Stimulated activated CD8-positive, alpha-beta memory T cell treated with anti-CD3 and anti-CD28 coated beads, Interleukin-15, amount 100 ng/mL, for 4 hours (primary cell): ENCODE measurements around the gene KAT2B.
"Not testable (repeated sequence)": the region's sequence is repeated elsewhere in the genome, so short reads cannot be mapped to it uniquely, and the experiment has no call there.

Experiments used
- DNase-seq, 2 donors: peaks; one replicate each; pipeline ENCODE4 v3.0.0-alpha.2; 2020; ENCODE audit warnings: low read depth in 2 of 2

The KAT2B gene

DNA sequence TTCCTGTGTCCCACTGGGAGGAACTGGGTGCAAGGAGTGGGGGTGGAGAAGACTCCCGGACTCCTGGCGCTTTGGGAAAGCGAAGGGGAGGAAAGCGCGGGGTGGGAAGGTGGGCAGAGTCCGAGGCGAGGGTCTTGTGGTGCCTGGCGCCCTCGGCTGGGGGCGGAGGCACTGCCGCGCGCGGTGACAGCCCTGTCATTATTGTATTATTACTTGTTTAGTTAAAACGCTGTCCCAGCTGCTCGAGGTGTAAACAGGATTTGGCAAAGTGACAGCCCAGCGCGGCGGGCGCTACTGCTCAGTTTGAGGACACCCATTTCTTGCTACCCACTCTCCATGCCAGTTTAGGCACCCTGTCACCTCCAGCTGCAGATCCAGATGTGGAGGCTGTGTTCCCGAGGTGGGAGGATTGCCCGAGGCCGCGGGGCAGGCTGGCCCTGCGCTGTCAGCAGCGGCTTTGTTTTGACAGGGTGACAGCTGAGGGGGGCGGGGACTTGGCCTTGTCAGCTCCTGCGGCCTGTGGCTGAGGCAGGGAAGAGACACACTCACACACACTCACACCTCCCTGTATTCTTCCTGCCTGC is 1.0 kb downstream of the KAT2B start:
- DNase-seq: peak; percentile 49 to 50

DNA sequence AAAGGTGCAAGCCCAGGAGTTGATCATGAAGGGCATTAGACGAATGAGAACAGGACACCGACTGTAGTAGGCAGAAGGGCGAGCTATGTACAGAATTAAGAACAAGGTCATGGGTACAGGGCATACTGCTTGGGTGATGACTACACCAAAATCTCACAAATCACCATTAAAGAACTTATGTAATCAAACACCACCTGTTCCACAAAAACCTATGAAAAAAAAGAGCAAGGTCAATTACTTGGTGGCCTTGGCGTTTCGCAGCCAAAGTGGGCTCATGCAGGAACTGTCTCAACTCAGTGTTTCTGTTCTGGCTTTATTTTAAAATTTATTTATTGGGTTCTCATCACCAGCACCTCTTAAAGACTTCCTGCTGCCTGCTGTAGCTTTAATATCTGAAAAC is 2.1 kb downstream of the KAT2B start:
- DNase-seq: no peak

DNA sequence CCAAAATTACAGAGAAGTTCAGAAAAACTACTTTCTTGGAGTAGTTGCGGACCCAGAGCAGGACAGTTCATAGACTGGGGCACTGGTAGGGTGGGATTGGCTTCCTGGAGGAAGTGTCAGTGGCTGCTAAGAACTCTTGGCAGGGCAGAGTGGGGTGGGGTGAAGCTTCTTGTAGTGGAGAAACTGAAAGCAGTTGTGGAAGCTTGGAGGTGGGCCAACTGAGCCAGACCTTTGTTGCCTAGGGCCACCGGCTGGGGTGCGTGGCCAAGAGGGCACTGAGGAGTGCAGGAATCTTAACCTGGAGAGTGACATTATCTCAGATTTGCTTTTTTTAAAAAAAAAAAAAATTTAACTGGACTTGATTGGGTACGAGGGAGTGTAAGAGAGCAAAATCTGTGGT is 3.1 kb downstream of the KAT2B start:
- peak; percentile 11 to 24 for DNase-seq

DNA sequence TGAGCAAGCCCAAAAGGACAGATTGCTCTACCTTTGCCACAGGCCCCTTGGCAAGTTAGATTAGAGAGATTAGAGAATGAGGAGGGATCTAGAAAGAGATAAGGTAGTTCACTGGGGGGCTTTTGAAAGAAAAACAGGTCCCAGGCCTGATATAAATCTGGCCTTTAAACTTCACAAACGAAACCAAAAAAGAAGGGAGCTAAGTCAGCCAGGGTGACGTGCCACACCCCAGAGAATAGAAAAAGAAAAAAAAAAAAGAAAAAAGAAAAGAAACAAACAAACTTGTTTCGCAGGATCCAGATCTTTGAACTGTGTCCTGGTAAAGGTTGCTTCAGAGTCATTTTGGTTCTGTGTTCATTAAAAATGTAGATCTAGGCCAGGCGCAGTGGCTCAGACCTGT is 3.6 kb downstream of the KAT2B start:
- DNase-seq: no peak

DNA sequence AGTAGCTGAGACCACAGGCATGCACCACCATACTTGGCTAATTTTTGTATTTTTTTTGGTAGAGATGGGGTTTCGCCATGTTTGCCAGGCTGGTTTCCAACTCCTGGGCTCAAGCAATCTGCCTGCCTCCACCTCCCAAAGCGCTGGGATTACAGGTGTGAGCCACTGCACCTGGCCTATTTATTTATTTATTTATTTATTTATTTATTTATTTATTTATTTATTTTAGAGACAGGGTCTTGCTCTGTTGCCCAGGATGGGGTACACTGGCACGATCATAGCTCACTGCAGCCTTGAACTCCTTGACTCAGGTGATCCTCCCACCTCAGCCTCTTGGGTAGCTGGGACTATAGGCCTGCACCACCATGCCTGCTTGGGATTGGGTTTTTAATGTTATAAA is 4.9 kb downstream of the KAT2B start:
- DNase-seq: not testable (repeated sequence)

DNA sequence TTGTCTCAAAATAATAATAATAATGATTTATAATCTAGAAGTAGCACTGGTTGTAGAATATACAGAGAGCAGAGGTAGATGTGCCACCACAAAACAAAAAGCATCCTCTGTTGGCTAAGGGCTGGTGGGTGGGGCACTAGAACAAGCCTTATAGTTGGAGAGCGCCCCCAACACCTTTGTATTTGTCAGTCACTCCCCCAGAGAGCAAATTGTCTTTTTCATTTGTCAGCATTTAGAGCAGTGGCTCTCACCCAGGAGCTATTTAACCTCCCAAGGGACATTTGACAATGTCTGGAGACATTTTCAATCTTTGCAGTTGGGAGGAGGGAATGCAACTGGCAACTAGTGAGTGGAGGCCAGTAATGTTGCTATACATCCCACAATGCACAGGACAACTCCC is 6.3 kb downstream of the KAT2B start:
- no peak for DNase-seq

DNA sequence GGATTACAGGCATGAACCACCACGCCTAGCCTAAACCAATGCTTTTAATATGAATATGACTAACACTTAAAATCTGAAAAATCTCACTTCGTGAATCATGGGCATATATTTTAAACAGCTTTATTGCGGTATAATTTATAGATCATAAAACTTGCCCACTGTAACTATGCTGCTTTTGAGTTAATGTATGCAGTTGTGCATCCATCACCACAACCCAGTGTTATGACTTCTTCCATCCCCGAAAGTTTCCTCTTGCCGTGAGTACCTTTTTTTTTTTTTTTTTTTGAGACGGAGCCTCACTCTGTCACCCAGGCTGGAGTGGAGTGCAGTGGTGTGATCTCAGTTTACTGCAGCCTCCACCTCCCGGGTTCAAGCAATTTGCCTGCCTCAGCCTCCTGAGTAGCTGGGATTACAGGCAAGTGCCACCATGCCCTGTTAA is 7.1 kb downstream of the KAT2B start:
- no peak for DNase-seq

DNA sequence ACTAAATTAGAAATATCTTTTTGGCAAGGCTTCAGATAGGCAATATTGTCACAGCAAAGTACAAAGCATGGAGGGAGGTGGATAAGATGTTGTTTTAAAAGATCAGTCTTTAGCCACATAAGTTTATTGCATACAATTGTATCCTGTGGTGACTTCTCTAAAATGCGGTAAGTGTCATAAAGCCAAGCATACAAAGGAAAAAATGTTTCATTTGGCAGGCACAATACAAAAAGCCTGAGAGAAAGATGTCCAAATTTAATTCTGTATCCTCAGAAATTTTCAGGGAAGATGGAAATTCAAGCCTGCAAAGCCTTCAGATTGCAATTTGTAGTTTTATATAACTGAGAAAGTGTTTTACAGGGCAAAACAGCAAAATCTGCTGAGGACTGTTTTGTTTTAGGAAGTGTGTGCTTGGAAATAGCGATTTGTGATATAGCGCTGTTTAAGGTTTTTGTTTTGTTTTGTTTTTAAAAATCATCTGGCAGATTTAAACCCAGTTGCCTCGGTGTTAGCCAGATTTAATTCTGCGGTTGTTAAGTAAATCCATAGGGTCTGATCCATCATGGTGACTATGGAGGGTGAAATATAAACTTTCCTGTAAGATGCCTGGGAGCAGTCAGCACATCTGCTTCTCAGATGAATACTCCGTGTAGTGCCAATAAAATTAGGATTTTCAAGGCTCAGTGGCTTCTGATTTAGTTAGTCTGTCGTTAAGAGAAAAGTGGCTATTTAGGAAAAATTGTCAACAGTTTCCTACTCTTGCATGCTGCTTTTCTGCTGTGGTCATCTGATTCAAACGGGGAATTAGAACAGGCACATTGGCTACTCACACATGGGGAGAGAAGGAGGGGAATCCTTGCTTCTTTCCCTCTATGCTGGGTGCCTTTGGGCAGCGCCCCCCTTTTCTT is 8.0 kb downstream of the KAT2B start:
- no peak for DNase-seq

DNA sequence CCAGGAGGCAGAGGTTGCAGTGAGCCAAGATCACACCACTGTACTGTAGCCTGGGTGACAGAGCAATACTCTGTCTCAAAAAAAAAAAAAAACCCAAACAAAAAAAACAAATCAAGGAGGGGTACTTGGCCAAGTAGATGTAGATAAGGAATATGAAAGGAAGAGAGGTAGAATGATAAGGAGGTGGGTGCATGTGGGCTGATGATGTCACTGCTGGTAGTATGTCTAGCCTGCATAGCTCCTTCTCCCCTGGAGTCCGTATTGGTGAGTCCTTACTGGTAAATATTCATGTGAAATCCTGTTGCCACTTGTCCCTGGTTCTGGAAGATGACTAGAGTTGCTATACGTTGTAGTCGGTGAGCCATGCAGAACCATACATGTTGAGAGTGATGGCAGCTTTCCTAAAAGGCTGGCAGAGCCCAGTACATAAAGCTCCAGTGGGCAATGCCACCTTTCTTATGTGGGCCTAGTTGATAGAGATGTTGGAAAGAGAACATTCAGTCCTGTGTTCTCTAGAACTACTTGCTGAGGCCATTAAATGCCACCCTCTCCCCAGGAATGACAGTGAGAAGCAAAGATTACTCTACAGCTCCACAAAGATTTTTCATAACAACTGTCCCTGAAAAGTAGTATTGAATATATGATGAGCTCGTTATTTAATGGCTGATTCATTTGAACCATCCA is 11.0 kb downstream of the KAT2B start:
- no peak for DNase-seq

DNA sequence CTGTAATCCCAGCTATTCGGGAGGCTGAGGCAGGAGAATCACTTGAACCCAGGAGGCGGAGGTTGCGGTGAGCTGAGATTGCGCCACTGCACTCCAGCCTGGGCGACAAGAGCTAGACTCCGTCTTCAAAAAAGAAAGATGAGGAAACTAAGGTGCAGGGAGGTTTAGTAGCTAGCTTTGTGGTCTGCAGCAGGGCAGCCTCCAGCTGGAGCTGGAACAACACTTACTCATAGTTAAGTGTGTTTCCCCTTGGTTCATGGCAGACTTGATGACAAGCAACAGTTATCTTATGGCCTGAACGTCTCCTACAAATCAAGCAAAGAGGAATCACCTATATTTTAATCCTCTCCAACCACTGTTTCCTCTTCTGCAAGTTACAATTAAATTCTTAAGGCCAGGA is 12.6 kb downstream of the KAT2B start:
- no peak for DNase-seq

DNA sequence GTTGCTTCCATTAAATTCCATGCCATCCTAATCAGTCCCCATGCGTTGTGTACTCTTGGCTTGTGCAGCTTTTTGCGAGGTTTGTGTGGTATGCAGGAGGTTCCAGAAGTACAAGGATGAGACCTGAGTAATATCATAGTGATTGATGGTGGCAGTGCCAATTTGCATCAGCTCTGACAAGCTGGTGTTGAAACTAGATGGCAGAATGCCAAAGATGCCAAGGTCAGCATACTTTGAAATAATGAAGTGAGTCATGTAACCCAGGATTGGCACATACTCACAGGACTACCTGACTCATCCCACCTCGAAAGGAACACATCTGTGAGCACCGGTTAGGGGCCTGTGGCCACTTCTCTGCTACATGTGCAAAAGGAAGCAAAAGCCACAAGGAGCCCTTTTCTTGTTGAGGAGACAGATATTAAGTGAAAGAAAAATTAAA is 14.3 kb downstream of the KAT2B start:
- peak; percentile 23 to 68 for DNase-seq

DNA sequence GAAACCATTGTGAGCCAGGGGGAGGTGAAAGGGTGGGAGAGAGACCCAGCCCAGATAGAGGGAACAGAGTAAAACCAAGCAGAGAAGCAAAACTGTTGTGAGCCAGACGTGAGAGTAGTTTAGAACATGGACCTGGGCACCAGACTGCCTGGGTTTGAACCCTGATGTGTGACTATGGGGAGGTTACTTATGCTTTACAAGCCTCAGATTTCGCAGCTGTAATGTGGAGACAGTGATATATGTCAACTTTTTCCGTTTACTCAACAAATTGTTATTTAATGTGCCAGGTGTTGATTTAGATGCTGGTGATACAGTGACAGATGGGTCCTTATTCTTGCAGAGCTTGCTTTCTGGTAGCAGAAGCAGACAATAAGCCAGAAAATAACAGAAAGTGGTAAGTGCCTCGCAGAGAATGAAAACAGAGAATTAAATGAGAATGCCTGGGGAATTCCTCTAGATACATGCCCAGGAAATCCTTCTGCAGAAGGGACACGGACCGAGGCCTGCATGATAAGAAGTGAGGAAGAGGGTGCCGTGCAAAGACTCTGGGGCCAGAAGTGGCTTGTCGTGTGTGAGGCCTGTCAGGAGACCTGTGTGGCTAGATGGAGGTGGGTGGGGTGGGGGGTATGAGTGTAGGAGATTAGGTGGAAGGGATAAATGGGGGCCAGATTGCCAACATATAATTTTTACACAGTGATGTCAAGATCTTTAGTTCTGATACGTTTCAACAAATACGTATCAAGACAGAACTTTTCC is 15.0 kb downstream of the KAT2B start:
- DNase-seq: no peak

DNA sequence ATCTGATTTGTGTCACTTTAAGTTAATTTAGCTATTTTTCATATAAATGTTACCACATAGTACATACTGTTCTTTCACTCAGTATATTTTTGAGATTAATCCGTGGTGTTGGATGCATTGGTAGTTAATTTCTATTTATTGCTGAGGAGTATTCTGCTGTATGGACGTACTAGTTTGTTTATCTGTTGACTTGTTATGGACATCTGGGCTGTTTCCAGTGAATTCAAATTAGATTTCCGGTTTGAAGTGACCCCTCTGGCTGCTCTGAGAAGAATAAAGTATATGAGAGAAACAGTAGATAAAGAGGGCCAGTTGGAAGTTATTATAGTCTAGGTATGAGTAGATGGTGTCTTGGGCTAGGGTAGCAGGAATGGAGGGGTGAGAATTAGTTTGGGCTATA is 15.6 kb downstream of the KAT2B start:
- no peak for DNase-seq

DNA sequence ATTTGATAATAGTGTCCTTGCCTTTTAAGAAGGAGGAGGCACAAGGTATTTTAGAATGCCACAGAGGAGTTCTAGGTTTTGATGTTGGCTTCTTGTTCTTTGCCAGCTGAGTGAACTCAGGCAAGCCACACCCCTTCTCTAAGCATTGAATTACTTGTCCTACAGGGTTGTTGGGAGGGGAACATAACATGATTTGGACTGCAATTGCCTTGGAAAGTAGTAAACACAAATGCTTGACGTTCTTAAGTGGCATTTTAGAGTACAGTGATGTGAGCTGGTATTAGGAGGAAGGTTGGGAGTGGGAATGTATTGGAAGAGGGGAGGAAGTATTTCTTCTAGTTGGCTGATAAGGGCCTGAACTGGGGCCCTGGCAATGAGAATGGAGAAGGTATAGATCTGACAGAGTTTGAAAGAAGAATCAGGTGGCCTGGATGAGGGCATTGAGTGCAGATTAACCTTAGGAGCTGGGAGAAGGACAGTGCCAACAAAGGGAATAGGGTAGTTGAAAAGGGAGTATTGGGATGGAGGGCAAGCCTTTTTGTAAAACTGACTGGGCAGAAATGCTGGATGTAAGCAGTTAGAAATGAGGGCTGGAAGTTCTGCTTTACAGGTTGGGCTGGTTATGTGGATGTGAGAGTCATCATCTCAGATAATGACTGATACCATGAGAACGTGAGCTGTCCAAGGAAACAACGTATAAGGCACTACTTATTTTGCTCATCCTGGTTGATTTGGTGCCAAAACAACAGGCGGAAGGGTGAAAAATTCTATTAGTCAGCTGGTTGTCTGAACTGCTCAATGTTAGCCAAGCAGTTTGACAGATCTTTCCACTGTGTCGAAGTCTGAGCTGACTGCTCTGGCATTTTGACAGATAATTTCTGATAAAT is 16.7 kb downstream of the KAT2B start:
- no peak for DNase-seq

DNA sequence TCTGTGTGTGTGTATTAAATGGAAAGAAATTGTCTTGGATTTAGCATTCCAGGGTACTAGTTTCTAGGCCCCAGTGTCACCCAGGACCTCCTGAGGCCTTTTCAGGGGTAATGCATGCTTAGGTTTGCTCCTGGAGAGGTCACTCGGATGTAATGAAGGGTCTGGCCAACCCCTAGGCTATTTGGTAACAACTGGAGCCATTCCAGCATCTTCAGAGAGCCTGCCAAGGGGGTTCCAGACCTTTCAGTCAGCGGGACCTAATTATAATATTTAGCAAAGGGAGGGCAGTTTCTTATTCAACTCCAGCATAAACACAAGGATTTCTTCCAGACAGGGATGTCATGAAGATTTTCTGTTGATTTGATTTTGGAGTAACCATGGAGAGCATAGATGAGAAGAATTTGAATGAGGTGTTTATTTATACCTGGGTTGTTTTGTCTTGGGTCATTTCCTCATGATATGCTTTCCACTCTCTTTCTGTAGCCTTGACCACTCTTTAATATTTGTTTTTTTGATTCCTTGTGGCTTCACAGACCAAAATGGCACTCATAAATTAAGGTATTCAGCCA is 17.4 kb downstream of the KAT2B start:
- DNase-seq: no peak

DNA sequence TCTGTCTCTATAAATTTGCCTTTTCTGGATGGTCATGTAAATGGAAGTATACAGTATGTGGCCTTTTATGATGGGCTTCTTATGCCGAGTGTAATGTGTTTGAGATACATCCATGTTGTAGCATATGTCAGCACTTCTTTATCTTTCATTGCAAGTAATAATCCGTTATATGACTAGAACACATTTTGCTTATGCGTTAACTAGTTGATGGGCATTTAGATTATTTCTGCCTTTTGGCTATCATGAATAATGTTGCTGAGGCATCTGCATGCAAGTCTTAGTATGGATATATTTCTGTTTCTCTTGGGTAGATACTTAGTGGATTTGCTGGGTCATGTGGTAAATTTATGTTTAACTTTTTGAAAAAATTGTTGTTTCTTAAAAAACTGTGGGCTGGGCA is 19.7 kb downstream of the KAT2B start:
- DNase-seq: no peak

DNA sequence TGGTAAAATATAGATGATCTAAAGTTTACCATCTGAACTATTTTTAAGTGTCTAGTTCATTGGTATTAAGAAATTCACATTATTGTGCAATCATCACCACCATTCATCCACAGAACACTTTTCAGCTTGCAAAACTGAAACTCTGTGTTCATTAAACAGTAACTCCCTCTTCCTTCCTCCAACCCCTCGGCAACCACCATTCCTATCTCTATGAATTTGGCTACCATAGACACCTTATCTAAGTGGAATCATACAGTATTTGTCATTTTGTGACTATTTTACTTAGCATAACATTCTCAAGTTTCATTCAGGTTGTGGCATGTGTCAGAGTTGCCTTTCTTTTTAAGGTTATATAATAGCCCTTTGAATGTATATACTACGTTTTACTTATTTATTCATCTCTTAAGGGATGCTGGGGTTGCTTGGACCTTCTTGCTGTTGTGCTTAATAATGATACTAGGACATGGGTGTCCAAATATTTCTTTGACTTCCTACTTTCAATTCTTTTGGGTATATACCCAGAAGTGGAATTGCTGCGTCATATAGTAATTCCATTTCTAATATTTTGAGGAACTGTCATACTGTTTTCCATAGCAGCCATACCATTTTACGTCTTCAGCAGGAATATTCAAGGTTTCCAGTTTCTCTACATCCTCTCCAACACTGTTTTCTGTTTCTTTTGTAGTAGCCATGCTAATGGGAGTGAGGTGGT is 20.9 kb downstream of the KAT2B start:
- DNase-seq: no peak

DNA sequence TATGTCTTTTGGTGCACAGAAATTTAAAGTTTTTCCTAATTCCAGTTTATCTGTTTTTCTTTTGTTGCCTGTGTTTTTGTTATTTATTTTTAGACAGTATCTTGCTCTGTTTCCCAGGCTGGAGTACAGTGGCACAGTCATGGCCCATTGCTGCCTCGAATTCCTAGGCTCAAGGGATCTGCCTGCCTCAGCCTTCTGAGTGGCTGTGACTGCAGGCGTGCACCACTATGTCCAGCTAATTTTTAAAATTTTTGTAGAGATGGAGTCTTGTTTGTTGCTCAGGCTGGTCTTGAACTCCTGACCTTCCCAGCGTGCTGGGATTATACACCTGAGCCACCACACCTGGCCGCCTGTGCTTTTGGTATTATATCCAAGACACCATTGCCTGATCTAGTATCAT is 22.8 kb downstream of the KAT2B start:
- DNase-seq: no peak

DNA sequence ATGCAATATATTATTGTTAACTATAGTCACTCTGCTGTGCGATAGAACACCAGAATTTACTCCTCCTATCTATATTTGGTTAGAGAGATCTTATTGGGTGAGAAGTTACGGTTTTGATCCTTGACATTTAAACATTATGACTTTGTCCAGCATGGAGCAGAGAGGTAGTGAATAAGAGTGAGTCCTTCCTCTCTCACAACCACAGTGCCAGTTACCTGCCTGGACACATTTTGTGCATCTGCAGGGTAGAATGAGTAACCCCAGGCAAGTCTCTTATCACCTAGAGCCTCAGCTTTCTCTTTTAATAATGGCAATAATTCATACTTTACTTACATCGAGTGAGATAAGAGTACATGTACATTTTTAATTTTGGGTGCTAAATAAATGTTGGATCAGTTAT is 24.1 kb downstream of the KAT2B start:
- no peak for DNase-seq
